GM12873 (cell line): Measurements from ENCODE around the gene LTBP1.

Experiments used
- CTCF ChIP-seq: IDR thresholded peaks from 2 replicates; pipeline ENCODE4 v1.5.1; 2012; ENCODE audit warnings: low read depth, mild to moderate bottlenecking, moderate library complexity, low read length, control low read depth; ENCODE audit not compliant: insufficient read depth; ENCODE audit errors: missing control alignments

The LTBP1 gene

GRCh38 chr2:33222309-33222708 is 275.6 kb downstream of the LTBP1 start:
- TF ChIP-seq CTCF, result no peak

GRCh38 chr2:33223856-33224255 is 277.1 kb downstream of the LTBP1 start:
- no peak for TF ChIP-seq CTCF

- no peak for TF ChIP-seq CTCF
Measured at GRCh38 chr2:33225350-33225749, 278.6 kb downstream of the LTBP1 start.

GRCh38 chr2:33226546-33226945 is 279.8 kb downstream of the LTBP1 start:
- TF ChIP-seq CTCF, result no peak

- TF ChIP-seq CTCF, result no peak
Measured at GRCh38 chr2:33229646-33230045, 282.9 kb downstream of the LTBP1 start.

- TF ChIP-seq CTCF, result no peak
Measured at GRCh38 chr2:33230195-33230594, 283.4 kb downstream of the LTBP1 start.

- no peak for TF ChIP-seq CTCF
Measured at GRCh38 chr2:33230842-33231241, 284.1 kb downstream of the LTBP1 start.
